BLaER1 treated with 17β-estradiol and CSF1 and Interleukin-3, amounts not matched to agents 10 nM and 100 nM (cell line): ENCODE measurements around the gene NRXN2.

Experiments
- H3K27ac ChIP-seq, 11 experiments: shearing (Covaris generic); formaldehyde crosslinking; 2 replicates each; pipeline ENCODE4 v1.8.1; 2022
- H3K27me3 ChIP-seq, 11 experiments: shearing (Covaris generic); formaldehyde crosslinking; 2 replicates each; pipeline ENCODE4 v1.8.1; 2022
- H3K36me3 ChIP-seq, 11 experiments: shearing (Covaris generic); formaldehyde crosslinking; 2 replicates each; pipeline ENCODE4 v1.8.1; 2022
- H3K4me1 ChIP-seq, 10 experiments: shearing (Covaris generic); formaldehyde crosslinking; 2 replicates each; pipeline ENCODE4 v1.8.1; 2022
- H3K4me2 ChIP-seq, 11 experiments: shearing (Covaris generic); formaldehyde crosslinking; 2 replicates each; pipeline ENCODE4 v1.8.1; 2022
- H3K4me3 ChIP-seq, 10 experiments: shearing (Covaris generic); formaldehyde crosslinking; 2 replicates each; pipeline ENCODE4 v1.8.1; 2022
- H3K9ac ChIP-seq, 11 experiments: shearing (Covaris generic); formaldehyde crosslinking; 2 replicates each; pipeline ENCODE4 v1.8.1; 2022
- H3K9me3 ChIP-seq, 11 experiments: shearing (Covaris generic); formaldehyde crosslinking; replicated peaks in 1 of 11; 2 replicates each; pipeline ENCODE4 v1.8.1; 2022
- H4K20me1 ChIP-seq, 11 experiments: shearing (Covaris generic); formaldehyde crosslinking; 2 replicates each; pipeline ENCODE4 v1.8.1; 2022
- Cebpa-rat ChIP-seq, 11 experiments: shearing (Covaris generic); IDR thresholded peaks; 2 replicates each; pipeline ENCODE4 v1.8.1; 2022

Gene NRXN2

DNA sequence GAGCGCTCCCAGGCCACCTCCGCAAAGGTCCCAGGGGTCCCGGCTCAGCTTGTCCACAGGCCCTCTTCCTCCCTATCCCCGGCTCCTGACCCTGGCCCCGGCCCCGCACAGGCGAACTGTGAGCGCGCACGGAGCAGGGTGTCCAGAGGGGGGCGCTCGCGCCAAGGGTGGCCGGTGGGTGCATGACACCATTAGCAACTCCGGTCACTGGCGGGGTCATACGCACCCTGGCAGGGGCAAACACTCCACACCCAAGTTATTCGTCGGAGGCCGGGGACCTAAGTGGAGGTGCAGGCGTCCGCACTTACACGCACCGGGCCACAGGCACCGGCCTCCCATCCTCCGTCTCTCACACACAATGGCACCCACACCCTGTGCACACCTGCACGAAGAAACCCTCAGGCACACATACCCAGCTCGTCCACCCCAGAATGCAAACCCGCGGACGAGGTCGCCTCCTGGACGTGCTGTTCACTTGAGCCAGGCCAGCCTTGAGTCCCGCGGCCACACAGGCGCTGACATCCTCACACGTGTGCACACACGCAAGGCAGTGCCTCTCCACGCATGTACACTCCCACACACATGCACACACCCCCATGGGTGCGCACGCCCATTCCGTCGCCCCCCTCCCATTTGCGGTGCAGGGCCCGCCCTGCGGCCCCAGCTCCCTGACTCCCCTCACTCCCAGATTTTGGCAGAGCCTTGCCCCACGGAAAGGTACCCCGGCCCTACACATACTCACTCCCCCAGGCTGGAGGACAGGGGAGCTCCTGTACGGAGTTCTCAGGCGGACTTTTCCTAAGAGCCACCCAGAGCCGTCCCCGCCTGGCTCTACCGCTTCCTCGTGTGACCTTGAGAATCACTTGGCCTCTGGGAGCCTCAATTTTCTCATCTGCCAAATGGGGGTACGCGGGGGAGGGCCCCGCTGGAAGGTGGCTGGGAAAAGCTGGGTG lies 20.9 kb upstream of the NRXN2 start, which contains the start of gene RASGRP2:
Gene RASGRP2, minus strand, starts transcription at position 552 of the 953 bp plus-strand sequence. CDS start 1,276 bp downstream, outside the sequence.
- H3K27me3 ChIP-seq, result no peaks in the 10 kb centered on the region
- H3K9me3 ChIP-seq, result no peaks in the 10 kb centered on the region
- H4K20me1 ChIP-seq, result peaks cover 0 to 39% (median 30%) of the 10 kb centered on the region in 11 experiments; a peak in 16 of 22 replicates
- peak within 1 kb of the TSS; percentile 89 to 100 (median 98) for H3K4me2 ChIP-seq
- H3K36me3 ChIP-seq, result peaks cover 3 to 33% (median 24%) of the 10 kb centered on the region in 11 experiments; a peak in 20 of 22 replicates
- peak within 1 kb of the TSS; percentile 82 to 100 (median 99) for H3K27ac ChIP-seq
- peak within 1 kb of the TSS; percentile 82 to 97 (median 93) for H3K9ac ChIP-seq
- H3K4me1 ChIP-seq, result peaks cover 34 to 72% (median 55%) of the 10 kb centered on the region in 10 experiments
- no peak for TF ChIP-seq Cebpa-rat (IDR thresholded peaks at IDR 0.05)
- peak within 1 kb of the TSS; percentile 67 to 91 (median 74) for H3K4me3 ChIP-seq

DNA sequence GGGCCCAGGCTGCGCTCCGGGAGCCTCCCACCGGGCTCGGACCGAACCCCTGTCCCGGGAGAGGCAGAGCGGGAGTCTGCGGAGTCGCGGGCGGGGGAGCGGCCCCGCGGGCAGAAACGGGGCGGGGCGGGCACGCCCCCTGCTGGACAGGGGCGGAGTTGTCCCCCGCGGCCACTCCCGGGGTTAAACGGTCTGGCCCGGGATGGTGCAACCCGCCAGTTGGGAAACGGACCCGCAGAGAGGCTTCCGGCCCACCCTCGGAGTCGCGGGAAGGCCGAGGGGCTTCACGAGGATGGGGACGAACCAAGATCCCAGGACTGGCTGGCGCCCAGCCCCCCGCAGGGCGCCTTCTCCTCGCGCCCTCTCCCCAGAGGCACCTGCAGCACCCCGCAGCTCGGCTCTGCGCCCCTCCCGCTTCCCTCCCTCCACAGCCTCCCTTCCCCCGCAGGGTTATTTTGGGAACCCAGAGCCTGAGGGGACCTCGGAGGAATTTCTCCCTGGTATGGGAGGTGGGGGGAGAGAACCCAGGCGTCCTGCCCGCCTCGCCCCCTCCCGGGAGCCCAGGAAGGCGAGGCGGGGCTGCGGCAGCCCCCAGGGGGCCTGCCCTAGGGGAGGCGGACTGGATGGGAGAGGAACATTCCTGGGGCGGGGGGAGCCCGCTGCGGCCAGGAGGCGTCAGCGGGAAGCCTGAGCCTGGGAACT lies 20.0 kb upstream of the NRXN2 start:
- Histone ChIP-seq H3K27ac (peak overlapping the region; percentile 53 to 100 (median 99); a peak in 21 of 22 replicates), H3K9ac (peak overlapping the region; percentile 81 to 97 (median 93)), H3K4me2 (peak overlapping the region; percentile 89 to 100 (median 98)), H3K4me1 (peaks cover 34 to 63% (median 55%) of the 10 kb centered on the region in 10 experiments), H3K9me3 (no peaks in the 10 kb centered on the region), H3K4me3 (peak overlapping the region; percentile 67 to 91 (median 74)), H3K27me3 (no peaks in the 10 kb centered on the region), H4K20me1 (peaks cover 0 to 44% (median 30%) of the 10 kb centered on the region in 11 experiments; a peak in 16 of 22 replicates), H3K36me3 (peaks cover 3 to 41% (median 32%) of the 10 kb centered on the region in 11 experiments; a peak in 21 of 22 replicates)
- peak in 8 of 11 experiments; percentile 35 to 85 (median 76); a peak in 12 of 22 replicates for TF ChIP-seq Cebpa-rat (IDR thresholded peaks at IDR 0.05)

DNA sequence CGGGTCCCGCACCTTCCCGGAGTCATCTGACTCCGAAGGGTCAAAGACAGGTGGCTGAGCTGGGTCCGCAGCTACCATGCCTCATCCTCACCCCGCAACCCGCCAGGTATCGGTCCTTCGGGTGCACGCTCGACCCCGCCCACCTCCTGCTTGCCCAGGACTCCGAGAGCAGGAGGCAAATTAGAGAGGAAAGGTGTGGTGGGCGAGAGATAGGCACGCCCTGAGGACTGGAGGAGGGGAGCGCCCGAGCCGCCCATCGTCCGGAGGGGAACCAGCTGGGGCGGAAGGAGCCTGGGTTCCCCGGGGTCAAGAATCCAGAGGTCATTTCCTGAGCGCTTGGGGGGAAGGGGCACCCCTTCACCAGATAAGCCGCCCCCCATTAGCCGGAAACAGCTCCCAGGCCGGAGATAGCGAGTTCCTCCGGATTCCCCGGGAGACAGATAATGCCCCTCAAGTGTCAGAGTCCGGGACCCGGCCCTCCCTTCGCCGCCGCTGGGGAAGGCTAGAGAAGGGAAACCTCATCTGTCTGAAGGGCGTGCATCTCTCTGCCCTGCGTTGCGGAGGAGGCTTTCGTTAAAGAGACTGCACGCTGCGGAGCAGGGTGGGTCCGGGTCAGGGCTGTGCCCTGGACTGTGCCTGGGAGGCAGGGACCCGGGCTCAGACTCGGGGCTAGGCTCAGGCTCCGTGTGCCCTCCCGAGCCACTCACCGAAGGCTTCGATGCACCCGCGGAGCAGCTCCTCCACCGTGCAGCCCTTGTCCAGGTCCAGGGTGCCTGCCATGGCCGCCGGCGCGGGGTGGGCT lies 19.3 kb upstream of the NRXN2 start:
- H3K4me3 ChIP-seq, result peak overlapping the region; percentile 67 to 91 (median 74)
- TF ChIP-seq Cebpa-rat (IDR thresholded peaks at IDR 0.05), result no peak
- H3K4me1 ChIP-seq, result peaks cover 34 to 56% (median 49%) of the 10 kb centered on the region in 10 experiments
- H3K27ac ChIP-seq, result peak overlapping the region in 10 of 11 experiments; percentile 47 to 100 (median 99); a peak in 19 of 22 replicates
- H3K9me3 ChIP-seq, result no peaks in the 10 kb centered on the region
- peak overlapping the region; percentile 81 to 97 (median 93) for H3K9ac ChIP-seq
- peak overlapping the region; percentile 89 to 100 (median 98) for H3K4me2 ChIP-seq
- peaks cover 0 to 51% (median 30%) of the 10 kb centered on the region in 11 experiments; a peak in 16 of 22 replicates for H4K20me1 ChIP-seq
- no peaks in the 10 kb centered on the region for H3K27me3 ChIP-seq
- H3K36me3 ChIP-seq, result peaks cover 3 to 49% (median 40%) of the 10 kb centered on the region in 11 experiments; a peak in 21 of 22 replicates

GRCh38 chr11:64741375-64742086 lies 18.5 kb upstream of the NRXN2 start:
- Histone ChIP-seq H3K4me1 (peaks cover 27 to 56% (median 43%) of the 10 kb centered on the region in 10 experiments), H3K4me2 (peak overlapping the region; percentile 89 to 100 (median 98)), H3K36me3 (peaks cover 9 to 56% (median 48%) of the 10 kb centered on the region in 11 experiments), H3K27ac (peak overlapping the region in 8 of 11 experiments; percentile 97 to 100 (median 99); a peak in 14 of 22 replicates), H3K9me3 (no peaks in the 10 kb centered on the region), H3K9ac (peak overlapping the region; percentile 81 to 97 (median 93)), H3K27me3 (no peaks in the 10 kb centered on the region), H3K4me3 (peak overlapping the region; percentile 67 to 91 (median 74)), H4K20me1 (peaks cover 0 to 59% (median 37%) of the 10 kb centered on the region in 11 experiments; a peak in 16 of 22 replicates)
- no peak for TF ChIP-seq Cebpa-rat (IDR thresholded peaks at IDR 0.05)

GRCh38 chr11:64739871-64740270 lies 16.9 kb upstream of the NRXN2 start:
- peaks cover 25 to 73% (median 64%) of the 10 kb centered on the region in 11 experiments for H3K36me3 ChIP-seq

GRCh38 chr11:64736654-64737053 lies 13.7 kb upstream of the NRXN2 start:
- no peak overlapping the region for H3K4me2 ChIP-seq
- no peaks in the 10 kb centered on the region for H3K9me3 ChIP-seq
- peaks cover 35 to 100% (median 94%) of the 10 kb centered on the region in 11 experiments for H3K36me3 ChIP-seq

More at GRCh38 chr11:64739871-64740270, 16.9 kb upstream of the NRXN2 start:
- no peak for TF ChIP-seq Cebpa-rat (IDR thresholded peaks at IDR 0.05)
- Histone ChIP-seq H3K4me2 (no peak overlapping the region; a peak in 1 of 22 replicates), H3K27ac (no peak overlapping the region), H3K9ac (0 out of 22 replicates have a peak overlapping the region, but pooled peaks of 1 of the 11 experiments have one; percentile 96), H4K20me1 (peaks cover 0 to 76% (median 53%) of the 10 kb centered on the region in 11 experiments; a peak in 16 of 22 replicates), H3K27me3 (no peaks in the 10 kb centered on the region), H3K4me3 (no peak overlapping the region), H3K4me1 (peaks cover 26 to 58% (median 41%) of the 10 kb centered on the region in 10 experiments), H3K9me3 (no peaks in the 10 kb centered on the region)

DNA sequence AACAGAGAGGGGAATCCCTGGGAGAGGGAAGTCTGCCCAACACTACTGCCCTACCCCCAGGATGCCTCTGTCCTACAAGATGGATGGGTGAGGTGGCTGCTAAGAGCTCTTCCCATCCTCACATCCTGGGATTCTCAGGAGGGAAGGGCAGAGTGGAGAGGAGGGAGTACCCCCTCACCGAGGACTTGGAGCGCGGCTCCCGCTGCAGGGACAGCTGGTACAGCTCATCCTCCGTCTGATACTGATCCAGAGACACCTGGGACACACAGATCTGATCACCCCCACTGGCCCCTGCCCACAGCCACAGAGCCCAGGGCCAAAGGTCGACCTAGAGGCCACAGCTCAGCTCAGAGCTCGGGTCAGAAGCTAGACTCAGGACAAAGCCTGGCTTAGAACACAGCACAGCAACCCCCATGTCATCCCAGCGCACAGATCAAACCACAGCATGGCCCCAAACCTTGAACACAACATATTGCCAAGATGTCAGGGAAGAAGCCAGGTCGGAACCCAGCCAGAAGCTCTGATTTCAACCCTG lies 12.8 kb upstream of the NRXN2 start:
- Histone ChIP-seq H3K27ac (peak overlapping the region in 1 of 11 experiments; percentile 20; a peak in 1 of 22 replicates), H3K9ac (peak overlapping the region in 6 of 11 experiments; percentile 13 to 44 (median 25); a peak in 4 of 22 replicates), H3K4me3 (no peak overlapping the region), H3K9me3 (no peaks in the 10 kb centered on the region), H4K20me1 (peaks cover 0 to 94% (median 39%) of the 10 kb centered on the region in 11 experiments; a peak in 16 of 22 replicates), H3K27me3 (no peaks in the 10 kb centered on the region), H3K4me2 (no peak overlapping the region), H3K36me3 (peaks cover 40 to 100% (median 97%) of the 10 kb centered on the region in 11 experiments), H3K4me1 (peaks cover 10 to 42% (median 26%) of the 10 kb centered on the region in 10 experiments; a peak in 17 of 20 replicates)
- no peak for TF ChIP-seq Cebpa-rat (IDR thresholded peaks at IDR 0.05)

More at GRCh38 chr11:64736654-64737053, 13.7 kb upstream of the NRXN2 start:
- H3K4me3 ChIP-seq, result no peak overlapping the region
- H3K4me1 ChIP-seq, result peaks cover 17 to 51% (median 34%) of the 10 kb centered on the region in 10 experiments
- no peak overlapping the region for H3K27ac ChIP-seq
- H3K27me3 ChIP-seq, result no peaks in the 10 kb centered on the region
- H4K20me1 ChIP-seq, result peaks cover 0 to 94% (median 48%) of the 10 kb centered on the region in 11 experiments; a peak in 16 of 22 replicates
- peak overlapping the region in 3 of 11 experiments; percentile 19 to 46 (median 44); a peak in 1 of 22 replicates for H3K9ac ChIP-seq
- no peak for TF ChIP-seq Cebpa-rat (IDR thresholded peaks at IDR 0.05)
